GM23338 (cell line): ENCODE data around the gene SQSTM1. TPM values are rescaled to one million over a fixed set of nuclear protein-coding genes. Genes with fewer than 3 reads are reported as not detected.

Experiments
- ATAC-seq: fragments of 200-7000 bp; cut with Tn5 transposase; 3 replicates; pipeline ENCODE4 v1.9.1; 2020
- DNase-seq: peaks from one replicate; pipeline ENCODE4 v3.0.0-alpha.2; 2015; ENCODE audit warnings: low spot score
- H2AFZ ChIP-seq: fragments of 200-600 bp; sonication (generic); 2 replicates; pipeline ENCODE4 v1.8.0; 2016; ENCODE audit warnings: antibody characterized with exemption, mild to moderate bottlenecking, moderate library complexity
- H3F3A ChIP-seq: fragments of 200-600 bp; sonication (generic); replicated peaks from 2 replicates; pipeline ENCODE4 v1.8.0; 2017; ENCODE audit warnings: antibody characterized with exemption, mixed run types, low read depth
- H3K27ac ChIP-seq: fragments of 200-600 bp; sonication (generic); 2 replicates; pipeline ENCODE4 v1.6.1; 2016; ENCODE audit warnings: low read depth
- H3K27me3 ChIP-seq: fragments of 200-600 bp; sonication (generic); 2 replicates; pipeline ENCODE4 v1.8.0; 2016; ENCODE audit warnings: mild to moderate bottlenecking, mixed run types, moderate library complexity; ENCODE audit not compliant: insufficient read depth
- H3K36me3 ChIP-seq: fragments of 200-600 bp; sonication (generic); 2 replicates; pipeline ENCODE4 v1.8.0; 2016; ENCODE audit warnings: mild to moderate bottlenecking; ENCODE audit not compliant: insufficient read depth
- H3K4me1 ChIP-seq: fragments of 200-600 bp; sonication (generic); 2 replicates; pipeline ENCODE4 v1.8.0; 2016; ENCODE audit warnings: mild to moderate bottlenecking, moderate library complexity; ENCODE audit not compliant: insufficient read depth
- H3K4me2 ChIP-seq: fragments of 200-600 bp; sonication (generic); 2 replicates; pipeline ENCODE4 v1.7.1; 2017; ENCODE audit warnings: mixed run types
- H3K4me3 ChIP-seq: fragments of 200-600 bp; sonication (generic); 2 replicates; pipeline ENCODE4 v1.6.1; 2016; ENCODE audit warnings: mixed run types
- H3K79me2 ChIP-seq: fragments of 200-600 bp; sonication (generic); replicated peaks from 2 replicates; pipeline ENCODE4 v1.8.0; 2017; ENCODE audit warnings: mild to moderate bottlenecking; ENCODE audit not compliant: insufficient read depth
- H3K9me2 ChIP-seq: fragments of 200-600 bp; sonication (generic); 2 replicates; pipeline ENCODE4 v1.8.0; 2017; ENCODE audit not compliant: insufficient read depth
- H4K20me1 ChIP-seq: fragments of 200-600 bp; sonication (generic); replicated peaks from 2 replicates; pipeline ENCODE4 v1.8.0; 2017; ENCODE audit warnings: mild to moderate bottlenecking; ENCODE audit not compliant: insufficient read depth
- H3K27ac Mint-ChIP-seq: 2 replicates; pipeline ENCODE4 v1.8.0; 2020; ENCODE audit warnings: inconsistent platforms, mild to moderate bottlenecking, moderate library complexity, mixed read lengths
- H3K27me3 Mint-ChIP-seq: 3 replicates; pipeline ENCODE4 v1.8.0; 2022; ENCODE audit warnings: low read depth, mild to moderate bottlenecking, moderate library complexity, mixed read lengths, inconsistent platforms; ENCODE audit not compliant: insufficient read depth, poor library complexity
- H3K36me3 Mint-ChIP-seq: 3 replicates; pipeline ENCODE4 v1.8.0; 2021; ENCODE audit warnings: low read depth, mild to moderate bottlenecking, inconsistent platforms, moderate library complexity, mixed read lengths
- H3K4me1 Mint-ChIP-seq: 3 replicates; pipeline ENCODE4 v1.8.0; 2020; ENCODE audit warnings: mild to moderate bottlenecking, inconsistent platforms, mixed read lengths
- H3K4me3 Mint-ChIP-seq: 3 replicates; pipeline ENCODE4 v1.8.0; 2021; ENCODE audit warnings: moderate library complexity, mild to moderate bottlenecking, inconsistent platforms, mixed read lengths
- H3K9me3 Mint-ChIP-seq: 3 replicates; pipeline ENCODE4 v1.8.0; 2020; ENCODE audit warnings: moderate library complexity, mild to moderate bottlenecking, inconsistent platforms, mixed read lengths
- CREB1 ChIP-seq: fragments of 250-450 bp; sonication (Bioruptor Pico); IDR thresholded peaks from 2 replicates; pipeline ENCODE4 v1.5.0; 2020; ENCODE audit warnings: low read depth, mild to moderate bottlenecking, moderate library complexity
- CTCF ChIP-seq, 2 experiments: fragments of 200-600 bp in 1 of 2; sonication (generic) in 1 of 2; conservative IDR thresholded peaks; 2 replicates each; pipeline versions ENCODE4 v1.5.1 to v1.6.1; 2016 to 2017; ENCODE audit warnings: antibody characterized with exemption in 2 of 2, low read depth in 2 of 2, mild to moderate bottlenecking in 2 of 2, moderate library complexity in 1 of 2
- ETS1 ChIP-seq: IDR thresholded peaks from 2 replicates; pipeline ENCODE4 v1.6.1; 2016; ENCODE audit warnings: antibody characterized with exemption
- EZH2 ChIP-seq: fragments of 200-600 bp; sonication (generic); IDR thresholded peaks from one replicate; pipeline ENCODE4 v1.8.0; 2017; ENCODE audit warnings: antibody characterized with exemption, mild to moderate bottlenecking, low read depth; ENCODE audit not compliant: unreplicated experiment
- EZH2phosphoT487 ChIP-seq: fragments of 200-600 bp; sonication (generic); IDR thresholded peaks from one replicate; pipeline ENCODE4 v1.8.1; 2018; ENCODE audit warnings: antibody characterized with exemption; ENCODE audit not compliant: unreplicated experiment
- JUNB ChIP-seq: IDR thresholded peaks from one replicate; pipeline ENCODE4 v1.6.1; 2016; ENCODE audit warnings: antibody characterized with exemption; ENCODE audit not compliant: unreplicated experiment
- NANOG ChIP-seq: IDR thresholded peaks from 2 replicates; pipeline ENCODE4 v1.6.1; 2016; ENCODE audit warnings: antibody characterized with exemption, borderline replicate concordance
- POLR2AphosphoS5 ChIP-seq: IDR thresholded peaks from 2 replicates; pipeline ENCODE4 v1.6.1; 2016; ENCODE audit warnings: antibody characterized with exemption, low read depth
- REST ChIP-seq: IDR thresholded peaks from one replicate; pipeline ENCODE4 v1.6.1; 2018; ENCODE audit warnings: antibody characterized with exemption; ENCODE audit not compliant: unreplicated experiment
- STAT1 ChIP-seq: IDR thresholded peaks from one replicate; pipeline ENCODE4 v1.6.1; 2016; ENCODE audit warnings: antibody characterized with exemption; ENCODE audit not compliant: unreplicated experiment
- ZNF114 ChIP-seq: fragments of 250-450 bp; sonication (Bioruptor Pico); IDR thresholded peaks from 2 replicates; pipeline ENCODE4 v1.5.0; 2020; ENCODE audit warnings: mild to moderate bottlenecking, moderate library complexity
- ZNF331 ChIP-seq: fragments of 250-450 bp; sonication (Bioruptor Pico); IDR thresholded peaks from 2 replicates; pipeline ENCODE4 v1.5.0; 2020; ENCODE audit warnings: low read depth, mild to moderate bottlenecking, moderate library complexity
- ZNF462 ChIP-seq: fragments of 250-450 bp; sonication (Bioruptor Pico); IDR thresholded peaks from 2 replicates; pipeline ENCODE4 v1.5.0; 2020; ENCODE audit warnings: mild to moderate bottlenecking, moderate library complexity
- polyA plus RNA-seq: library from polyadenylated mRNA; unstranded; fragments of >200 nt; fragmentation: Nextera tagmentation; extraction: Ambion mirVana; gene quantifications from 2 replicates; pipeline ENCODE4 v1.2.1, GENCODE V29; 2016
- total RNA-seq: library from RNA; depleted of rRNA; stranded (reverse); fragments of >200 nt; shearing (Covaris generic); gene quantifications from 2 replicates; pipeline ENCODE4 v1.2.3, GENCODE V29; 2014

Gene SQSTM1
- total and polyA plus RNA-seq, 2 experiments from 2014 or later = 58.0 to 92.6 TPM

GRCh38 chr5:179880066-179880650, 59.5 kb downstream of the SQSTM1 start:
- Mint-ChIP-seq H3K4me3 (no peak overlapping the region), H3K36me3 (peaks cover 49% of the 10 kb centered on the region), H3K4me1 (no peaks in the 10 kb centered on the region), H3K9me3 (peaks cover 31% of the 10 kb centered on the region), H3K27ac (no peak overlapping the region), H3K27me3 (peaks cover 4% of the 10 kb centered on the region)
- ATAC-seq (no peak), DNase-seq (no peak)
- no peaks in the 10 kb centered on the region for H4K20me1 ChIP-seq
- H2AFZ ChIP-seq = no peak overlapping the region
- H3K9me2 ChIP-seq = 0 out of 2 replicates have a peak, but pooled peaks cover 2% of the 10 kb centered on the region
- TF ChIP-seq JUNB = no peak
- TF ChIP-seq NANOG = no peak
- no peak for TF ChIP-seq CREB1 (CRISPR knock-in tag)
- TF ChIP-seq ZNF114 = no peak
- TF ChIP-seq EZH2phosphoT487 = no peak
- no peak for TF ChIP-seq REST
- no peak for TF ChIP-seq POLR2AphosphoS5
- no peak for TF ChIP-seq STAT1
- TF ChIP-seq ZNF462 (CRISPR knock-in tag) = no peak
- no peak for TF ChIP-seq EZH2
- TF ChIP-seq ZNF331 (CRISPR knock-in tag) = no peak
- TF ChIP-seq CTCF (conservative IDR thresholded peaks at IDR 0.05; ENCODE audit: low read depth in 2 of 2) = no peak
- TF ChIP-seq ETS1 = no peak
- no peak overlapping the region for H3K4me2 ChIP-seq
- H3K4me1 ChIP-seq = no peaks in the 10 kb centered on the region
- no peaks in the 10 kb centered on the region for H3K27me3 ChIP-seq
- no peaks in the 10 kb centered on the region for H3F3A ChIP-seq
- peaks cover 24% of the 10 kb centered on the region for H3K36me3 ChIP-seq
- H3K79me2 ChIP-seq = no peaks in the 10 kb centered on the region
- no peak overlapping the region for H3K4me3 ChIP-seq
- H3K27ac ChIP-seq = no peak overlapping the region
